Peyer's patch (tissue), 4 donors: ENCODE results near the gene TSPAN14.

Source experiments
- POLR2A ChIP-seq, 2 donors: fragments of 450-650 bp; IDR thresholded peaks; one replicate each; pipeline ENCODE4 v1.5.1; 2017; ENCODE audit warnings: antibody characterized with exemption in 2 of 2, mild to moderate bottlenecking in 2 of 2, moderate library complexity in 2 of 2
- TF ChIP-seq, protein P1 (sequence below), 6 experiments: fragments of 450-650 bp in 4 of 6; fragments of 200-600 bp in 2 of 6; sonication (generic) in 1 of 6; IDR thresholded peaks; one replicate each; pipeline ENCODE4 v1.5.1; 2017 to 2019; ENCODE audit warnings: antibody characterized with exemption in 6 of 6, mild to moderate bottlenecking in 3 of 6, moderate library complexity in 1 of 6

- TF ChIP-seq, protein P1, sequence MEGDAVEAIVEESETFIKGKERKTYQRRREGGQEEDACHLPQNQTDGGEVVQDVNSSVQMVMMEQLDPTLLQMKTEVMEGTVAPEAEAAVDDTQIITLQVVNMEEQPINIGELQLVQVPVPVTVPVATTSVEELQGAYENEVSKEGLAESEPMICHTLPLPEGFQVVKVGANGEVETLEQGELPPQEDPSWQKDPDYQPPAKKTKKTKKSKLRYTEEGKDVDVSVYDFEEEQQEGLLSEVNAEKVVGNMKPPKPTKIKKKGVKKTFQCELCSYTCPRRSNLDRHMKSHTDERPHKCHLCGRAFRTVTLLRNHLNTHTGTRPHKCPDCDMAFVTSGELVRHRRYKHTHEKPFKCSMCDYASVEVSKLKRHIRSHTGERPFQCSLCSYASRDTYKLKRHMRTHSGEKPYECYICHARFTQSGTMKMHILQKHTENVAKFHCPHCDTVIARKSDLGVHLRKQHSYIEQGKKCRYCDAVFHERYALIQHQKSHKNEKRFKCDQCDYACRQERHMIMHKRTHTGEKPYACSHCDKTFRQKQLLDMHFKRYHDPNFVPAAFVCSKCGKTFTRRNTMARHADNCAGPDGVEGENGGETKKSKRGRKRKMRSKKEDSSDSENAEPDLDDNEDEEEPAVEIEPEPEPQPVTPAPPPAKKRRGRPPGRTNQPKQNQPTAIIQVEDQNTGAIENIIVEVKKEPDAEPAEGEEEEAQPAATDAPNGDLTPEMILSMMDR (IDR thresholded peaks at IDR 0.05): no peak
- TF ChIP-seq POLR2A (IDR thresholded peaks at IDR 0.05): no peak
Observed at GRCh38 chr10:80421050-80421706, 32.9 kb upstream of the TSPAN14 start.
